ENCODE measurements around the gene KRT28. TPM values are rescaled to one million over a fixed set of nuclear protein-coding genes. Genes with fewer than 3 reads are reported as not detected.

Gene KRT28
- total RNA-seq, 4 donors from 2014 or later = 0.88 TPM; not detected in 3

GRCh38 chr17:40812639-40813038 lies 12.9 kb upstream of the KRT28 start:
- Histone ChIP-seq H3K9me3 (no peaks in the 10 kb centered on the region), H3K27me3 (no peaks in the 10 kb centered on the region), H3K36me3 (peaks cover 0 to 10% (median 0%) of the 10 kb centered on the region in 3 donors), H3K4me3 (no peak overlapping the region), H3K27ac (no peak overlapping the region), H3K4me1 (no peaks in the 10 kb centered on the region)
- TF ChIP-seq CTCF (IDR thresholded peaks at IDR 0.05) (no peak), POLR2A (IDR thresholded peaks at IDR 0.05) (no peak)
- DNase-seq = no peak

GRCh38 chr17:40810494-40810893 lies 10.7 kb upstream of the KRT28 start:
- TF ChIP-seq POLR2A (IDR thresholded peaks at IDR 0.05) = no peak
- no peak for TF ChIP-seq CTCF (IDR thresholded peaks at IDR 0.05)
- no peak overlapping the region for H3K27ac ChIP-seq
- H3K27me3 ChIP-seq = no peaks in the 10 kb centered on the region
- DNase-seq = no peak
- H3K36me3 ChIP-seq = no peaks in the 10 kb centered on the region
- H3K4me3 ChIP-seq = no peak overlapping the region
- H3K9me3 ChIP-seq = no peaks in the 10 kb centered on the region
- H3K4me1 ChIP-seq = no peaks in the 10 kb centered on the region

GRCh38 chr17:40809721-40810421 lies 10.1 kb upstream of the KRT28 start:
- H3K27ac ChIP-seq = no peak overlapping the region
- H3K36me3 ChIP-seq = no peaks in the 10 kb centered on the region
- no peak overlapping the region for H3K4me3 ChIP-seq
- no peaks in the 10 kb centered on the region for H3K9me3 ChIP-seq
- H3K27me3 ChIP-seq = no peaks in the 10 kb centered on the region
- H3K4me1 ChIP-seq = no peaks in the 10 kb centered on the region
- TF ChIP-seq POLR2A (IDR thresholded peaks at IDR 0.05) (no peak), CTCF (IDR thresholded peaks at IDR 0.05) (no peak)
- DNase-seq = no peak

- no peaks in the 10 kb centered on the region for H3K27me3 ChIP-seq
- TF ChIP-seq POLR2A (IDR thresholded peaks at IDR 0.05) (no peak), CTCF (IDR thresholded peaks at IDR 0.05) (no peak)
Measured at GRCh38 chr17:40806131-40806530, 6.4 kb upstream of the KRT28 start.

GRCh38 chr17:40803617-40804082 lies 3.9 kb upstream of the KRT28 start:
- H3K27ac ChIP-seq = no peak overlapping the region
- no peaks in the 10 kb centered on the region for H3K27me3 ChIP-seq
- H3K4me3 ChIP-seq = no peak overlapping the region
- TF ChIP-seq POLR2A (IDR thresholded peaks at IDR 0.05) = no peak
- peak; percentile 46 to 90 (median 84) for TF ChIP-seq CTCF (IDR thresholded peaks at IDR 0.05)
- no peaks in the 10 kb centered on the region for H3K9me3 ChIP-seq
- DNase-seq = peak; percentile 81 to 92 (median 86)
- no peaks in the 10 kb centered on the region for H3K36me3 ChIP-seq
- no peaks in the 10 kb centered on the region for H3K4me1 ChIP-seq

More at GRCh38 chr17:40806131-40806530, 6.4 kb upstream of the KRT28 start:
- H3K4me1 ChIP-seq = no peaks in the 10 kb centered on the region
- no peak overlapping the region for H3K4me3 ChIP-seq
- no peaks in the 10 kb centered on the region for H3K36me3 ChIP-seq
- no peak for DNase-seq
- no peaks in the 10 kb centered on the region for H3K9me3 ChIP-seq
- H3K27ac ChIP-seq = no peak overlapping the region
